ENCODE data around the gene KLC1. TPM values are rescaled to one million over a fixed set of nuclear protein-coding genes. Genes with fewer than 3 reads are reported as not detected.

KLC1 gene
- total RNA-seq, 1 donor from 2014 or later, result 163 TPM

GRCh38 chr14:103725739-103726395 lies 96.9 kb downstream of the KLC1 start:
- H3K27me3 Mint-ChIP-seq (ENCODE audit: low read depth), result no peaks in the 10 kb centered on the region

GRCh38 chr14:103726474-103726873 lies 97.5 kb downstream of the KLC1 start:
- Mint-ChIP-seq H3K27ac (no peak overlapping the region), H3K4me1 (no peaks in the 10 kb centered on the region), H3K4me3 (no peak overlapping the region), H3K36me3 (peaks cover 10% of the 10 kb centered on the region), H3K9me3 (no peaks in the 10 kb centered on the region), H3K27me3 (ENCODE audit: low read depth) (no peaks in the 10 kb centered on the region)
- no peak for DNase-seq (ENCODE audit: low spot score in 2 of 2, unreplicated experiment in 2 of 2)
- no peak for TF ChIP-seq CTCF (IDR thresholded peaks at IDR 0.05; ENCODE audit: unreplicated experiment)

More at GRCh38 chr14:103725739-103726395, 96.9 kb downstream of the KLC1 start:
- no peak for TF ChIP-seq CTCF (IDR thresholded peaks at IDR 0.05; ENCODE audit: unreplicated experiment)
- Mint-ChIP-seq H3K4me1 (no peaks in the 10 kb centered on the region), H3K36me3 (peaks cover 10% of the 10 kb centered on the region), H3K4me3 (no peak overlapping the region), H3K27ac (no peak overlapping the region), H3K9me3 (no peaks in the 10 kb centered on the region)
- no peak for DNase-seq (ENCODE audit: low spot score in 2 of 2, unreplicated experiment in 2 of 2)

GRCh38 chr14:103727313-103727980 lies 98.4 kb downstream of the KLC1 start:
- no peak for DNase-seq (ENCODE audit: low spot score in 2 of 2, unreplicated experiment in 2 of 2)
- no peak overlapping the region for H3K27ac Mint-ChIP-seq
- peaks cover 10% of the 10 kb centered on the region for H3K36me3 Mint-ChIP-seq
- no peaks in the 10 kb centered on the region for H3K4me1 Mint-ChIP-seq
- TF ChIP-seq CTCF (IDR thresholded peaks at IDR 0.05; ENCODE audit: unreplicated experiment), result no peak
- no peaks in the 10 kb centered on the region for H3K9me3 Mint-ChIP-seq
- H3K27me3 Mint-ChIP-seq (ENCODE audit: low read depth), result no peaks in the 10 kb centered on the region
- H3K4me3 Mint-ChIP-seq, result no peak overlapping the region

GRCh38 chr14:103728141-103728540 lies 99.1 kb downstream of the KLC1 start:
- TF ChIP-seq CTCF (IDR thresholded peaks at IDR 0.05; ENCODE audit: unreplicated experiment), result no peak
- H3K4me3 Mint-ChIP-seq, result no peak overlapping the region
- H3K27me3 Mint-ChIP-seq (ENCODE audit: low read depth), result no peaks in the 10 kb centered on the region
- peaks cover 13% of the 10 kb centered on the region for H3K36me3 Mint-ChIP-seq
- H3K4me1 Mint-ChIP-seq, result peaks cover 5% of the 10 kb centered on the region
- no peak for DNase-seq (ENCODE audit: low spot score in 2 of 2, unreplicated experiment in 2 of 2)
- no peaks in the 10 kb centered on the region for H3K9me3 Mint-ChIP-seq
- H3K27ac Mint-ChIP-seq, result no peak overlapping the region

GRCh38 chr14:103728721-103729120 lies 99.7 kb downstream of the KLC1 start:
- Mint-ChIP-seq H3K27me3 (ENCODE audit: low read depth) (no peaks in the 10 kb centered on the region), H3K4me3 (no peak overlapping the region), H3K27ac (no peak overlapping the region), H3K4me1 (peaks cover 11% of the 10 kb centered on the region), H3K36me3 (peaks cover 13% of the 10 kb centered on the region), H3K9me3 (no peaks in the 10 kb centered on the region)
- DNase-seq (ENCODE audit: low spot score in 2 of 2, unreplicated experiment in 2 of 2), result no peak
- TF ChIP-seq CTCF (IDR thresholded peaks at IDR 0.05; ENCODE audit: unreplicated experiment), result no peak

Measured in mesothelial cell of epicardium (in vitro differentiated cells).